ENCODE results near the gene PI16.
"Not testable (repeated sequence)": the region's sequence is repeated elsewhere in the genome, so short reads cannot be mapped to it uniquely, and the experiment has no call there.

Gene PI16

DNA sequence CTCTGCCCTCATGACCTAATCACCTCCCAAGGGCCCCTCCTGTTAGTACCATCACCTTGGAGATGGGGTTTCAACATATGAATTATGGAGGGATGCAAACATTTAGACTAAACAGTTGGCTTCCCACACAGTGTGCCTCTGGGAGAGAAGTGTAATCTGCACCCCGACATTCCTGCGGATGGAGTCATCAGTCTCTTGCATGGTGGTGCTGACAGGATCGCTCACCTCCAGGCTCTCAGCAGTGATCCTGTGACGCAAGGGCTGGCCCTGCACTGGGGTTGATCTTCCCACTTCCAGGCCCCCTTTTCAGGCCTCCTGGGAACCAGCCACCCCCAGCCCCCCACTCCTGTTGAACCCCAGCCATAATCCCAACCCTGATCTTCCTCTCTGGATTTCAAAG is 16.0 kb upstream of the PI16 start:
- no peak overlapping the region for H3K4me3 ChIP-seq (ENCODE audit: low read depth, low read length)

DNA sequence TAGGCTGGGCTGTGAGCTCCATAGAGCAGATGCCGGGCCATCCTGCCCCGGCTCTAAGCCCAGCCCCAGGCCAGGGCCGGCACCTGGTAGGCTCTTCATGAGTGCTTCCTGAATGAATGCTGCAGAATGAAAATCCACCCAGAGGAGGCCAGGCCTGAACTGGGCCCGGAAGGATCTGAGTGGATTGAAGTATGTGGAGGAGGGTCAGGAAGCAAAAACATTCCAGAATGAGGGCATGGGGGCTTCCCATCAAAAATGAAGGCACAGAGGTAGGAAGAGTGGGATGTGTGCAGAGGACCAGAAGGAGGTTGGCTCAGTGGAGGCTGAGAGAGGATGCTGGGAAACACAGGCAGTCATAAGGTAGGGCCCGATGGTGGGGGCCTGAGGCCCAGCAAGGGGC is 15.5 kb upstream of the PI16 start:
- not testable (repeated sequence) for H2AK5ac ChIP-seq (ENCODE audit: low read length); H2AFZ ChIP-seq (ENCODE audit: insufficient read depth, low read length, poor library complexity); H3K4me2 ChIP-seq (ENCODE audit: low read length); H3K79me1 ChIP-seq (ENCODE audit: low read length); H3K9me3 ChIP-seq (ENCODE audit: insufficient read depth, low read depth, low read length); H3K4me1 ChIP-seq (ENCODE audit: control insufficient read depth in 1 of 2, insufficient read depth in 2 of 2, low read length in 2 of 2); H2BK120ac ChIP-seq (ENCODE audit: insufficient read depth, low read length, poor library complexity); H3K23ac ChIP-seq (ENCODE audit: low read length); H2BK5ac ChIP-seq (ENCODE audit: low read depth, low read length, poor library complexity); H4K12ac ChIP-seq (ENCODE audit: low read depth, low read length); H3K4me3 ChIP-seq (ENCODE audit: low read depth, low read length); H3K27me3 ChIP-seq (ENCODE audit: insufficient read depth, low read length); H3K36me3 ChIP-seq (ENCODE audit: control insufficient read depth in 1 of 2, insufficient read depth in 2 of 2, low read length in 2 of 2); H4K8ac ChIP-seq (ENCODE audit: low read depth, low read length); DNase-seq; H2BK12ac ChIP-seq (ENCODE audit: low read length); H3K9ac ChIP-seq (ENCODE audit: low read length); H3K4ac ChIP-seq (ENCODE audit: low read depth, low read length); H3K27ac ChIP-seq (ENCODE audit: low read depth, low read length); H3K18ac ChIP-seq (ENCODE audit: low read length); H4K91ac ChIP-seq (ENCODE audit: low read depth, low read length); H3K14ac ChIP-seq (ENCODE audit: low read length); H3K79me2 ChIP-seq (ENCODE audit: control insufficient read depth, insufficient read depth, low read length, poor library complexity)
- no CpG with 5 or more reads among the region's 5 CpGs for WGBS (ENCODE audit: extremely low coverage, insufficient coverage, insufficient read length)

More for the DNA sequence above, 16.0 kb upstream of the PI16 start:
- Histone ChIP-seq H3K36me3 (ENCODE audit: control insufficient read depth in 1 of 2, insufficient read depth in 2 of 2, low read length in 2 of 2) (no peaks in the 10 kb centered on the region), H3K9me3 (ENCODE audit: insufficient read depth, low read depth, low read length) (no peaks in the 10 kb centered on the region), H2BK12ac (ENCODE audit: low read length) (no peak overlapping the region), H3K79me2 (ENCODE audit: control insufficient read depth, insufficient read depth, low read length, poor library complexity) (no peaks in the 10 kb centered on the region), H3K9ac (ENCODE audit: low read length) (no peak overlapping the region), H3K4me2 (ENCODE audit: low read length) (no peak overlapping the region), H4K12ac (ENCODE audit: low read depth, low read length) (no peak overlapping the region), H3K4ac (ENCODE audit: low read depth, low read length) (no peak overlapping the region), H3K4me1 (ENCODE audit: control insufficient read depth in 1 of 2, insufficient read depth in 2 of 2, low read length in 2 of 2) (peaks cover 0 to 2% of the 10 kb centered on the region in 2 experiments), H3K27me3 (ENCODE audit: insufficient read depth, low read length) (no peaks in the 10 kb centered on the region), H3K23ac (ENCODE audit: low read length) (no peak overlapping the region), H3K14ac (ENCODE audit: low read length) (no peak overlapping the region), H4K8ac (ENCODE audit: low read depth, low read length) (no peak overlapping the region), H3K27ac (ENCODE audit: low read depth, low read length) (no peak overlapping the region), H2AFZ (ENCODE audit: insufficient read depth, low read length, poor library complexity) (no peak overlapping the region), H2AK5ac (ENCODE audit: low read length) (no peak overlapping the region), H3K79me1 (ENCODE audit: low read length) (no peaks in the 10 kb centered on the region), H2BK5ac (ENCODE audit: low read depth, low read length, poor library complexity) (no peak overlapping the region), H3K18ac (ENCODE audit: low read length) (no peak overlapping the region), H2BK120ac (ENCODE audit: insufficient read depth, low read length, poor library complexity) (no peak overlapping the region), H4K91ac (ENCODE audit: low read depth, low read length) (no peak overlapping the region)
- no CpG with 5 or more reads among the region's 4 CpGs for WGBS (ENCODE audit: extremely low coverage, insufficient coverage, insufficient read length)
- DNase-seq = no peak

DNA sequence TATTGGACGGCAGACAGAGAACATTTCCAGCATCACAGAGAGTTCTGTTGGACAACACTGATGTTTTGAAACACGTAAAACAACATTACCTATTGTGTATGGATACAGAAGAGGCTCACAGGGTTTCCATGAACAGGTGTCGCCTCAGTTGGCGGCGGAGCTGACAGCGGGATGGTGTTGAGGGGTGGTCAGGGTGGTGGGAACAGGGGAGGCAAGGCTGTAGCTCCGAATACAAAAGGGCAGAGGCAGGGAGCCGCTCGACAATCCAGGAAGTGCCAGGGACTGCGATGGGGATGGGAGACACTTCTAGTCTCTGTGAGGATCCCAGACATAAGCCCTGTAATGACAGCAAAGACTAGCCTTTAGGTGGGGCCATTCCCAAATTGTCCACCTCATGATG is 14.5 kb upstream of the PI16 start:
- H3K4me1 ChIP-seq (ENCODE audit: control insufficient read depth in 1 of 2, insufficient read depth in 2 of 2, low read length in 2 of 2) = peaks cover 0 to 2% of the 10 kb centered on the region in 2 experiments
- WGBS (ENCODE audit: extremely low coverage, insufficient coverage, insufficient read length) = no CpG with 5 or more reads among the region's 10 CpGs
- H3K27ac ChIP-seq (ENCODE audit: low read depth, low read length) = no peak overlapping the region
- no peak for DNase-seq
- no peak overlapping the region for H3K14ac ChIP-seq (ENCODE audit: low read length)
- H3K18ac ChIP-seq (ENCODE audit: low read length) = no peak overlapping the region
- no peak overlapping the region for H2BK5ac ChIP-seq (ENCODE audit: low read depth, low read length, poor library complexity)
- no peak overlapping the region for H4K12ac ChIP-seq (ENCODE audit: low read depth, low read length)
- no peak overlapping the region for H4K8ac ChIP-seq (ENCODE audit: low read depth, low read length)
- no peaks in the 10 kb centered on the region for H3K79me2 ChIP-seq (ENCODE audit: control insufficient read depth, insufficient read depth, low read length, poor library complexity)
- H3K9me3 ChIP-seq (ENCODE audit: insufficient read depth, low read depth, low read length) = no peaks in the 10 kb centered on the region
- no peak overlapping the region for H2AFZ ChIP-seq (ENCODE audit: insufficient read depth, low read length, poor library complexity)
- H2BK120ac ChIP-seq (ENCODE audit: insufficient read depth, low read length, poor library complexity) = no peak overlapping the region
- H3K4ac ChIP-seq (ENCODE audit: low read depth, low read length) = no peak overlapping the region
- H3K4me2 ChIP-seq (ENCODE audit: low read length) = no peak overlapping the region
- H3K36me3 ChIP-seq (ENCODE audit: control insufficient read depth in 1 of 2, insufficient read depth in 2 of 2, low read length in 2 of 2) = no peaks in the 10 kb centered on the region
- H2AK5ac ChIP-seq (ENCODE audit: low read length) = no peak overlapping the region
- no peak overlapping the region for H4K91ac ChIP-seq (ENCODE audit: low read depth, low read length)
- no peak overlapping the region for H3K4me3 ChIP-seq (ENCODE audit: low read depth, low read length)
- H3K79me1 ChIP-seq (ENCODE audit: low read length) = no peaks in the 10 kb centered on the region
- no peak overlapping the region for H3K23ac ChIP-seq (ENCODE audit: low read length)
- H2BK12ac ChIP-seq (ENCODE audit: low read length) = no peak overlapping the region
- H3K27me3 ChIP-seq (ENCODE audit: insufficient read depth, low read length) = no peaks in the 10 kb centered on the region
- no peak overlapping the region for H3K9ac ChIP-seq (ENCODE audit: low read length)

DNA sequence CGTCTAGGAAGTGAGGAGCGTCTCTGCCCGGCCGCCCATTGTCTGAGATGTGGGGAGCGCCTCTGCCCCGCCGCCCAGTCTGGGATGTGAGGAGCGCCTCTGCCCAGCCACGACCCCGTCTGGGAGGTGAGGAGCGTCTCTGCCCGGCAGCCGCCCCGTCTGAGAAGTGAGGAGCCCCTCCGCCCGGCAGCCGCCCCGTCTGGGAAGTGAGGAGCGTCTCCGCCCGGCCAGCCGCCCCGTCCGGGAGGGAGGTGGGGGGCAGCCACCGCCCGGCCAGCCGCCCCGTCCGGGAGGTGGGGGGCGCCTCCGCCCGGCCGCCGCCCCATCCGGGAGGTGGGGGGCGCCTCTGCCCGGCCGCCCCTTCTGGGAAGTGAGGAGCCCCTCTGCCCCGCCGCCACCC is 13.0 kb upstream of the PI16 start:
- not testable (repeated sequence) for H3K9me3 ChIP-seq (ENCODE audit: insufficient read depth, low read depth, low read length); H3K4ac ChIP-seq (ENCODE audit: low read depth, low read length); H4K91ac ChIP-seq (ENCODE audit: low read depth, low read length); H2BK12ac ChIP-seq (ENCODE audit: low read length); H3K36me3 ChIP-seq (ENCODE audit: control insufficient read depth in 1 of 2, insufficient read depth in 2 of 2, low read length in 2 of 2); H3K4me3 ChIP-seq (ENCODE audit: low read depth, low read length); H3K79me2 ChIP-seq (ENCODE audit: control insufficient read depth, insufficient read depth, low read length, poor library complexity); H3K4me2 ChIP-seq (ENCODE audit: low read length); H3K18ac ChIP-seq (ENCODE audit: low read length); H3K4me1 ChIP-seq (ENCODE audit: control insufficient read depth in 1 of 2, insufficient read depth in 2 of 2, low read length in 2 of 2); H3K14ac ChIP-seq (ENCODE audit: low read length); H2BK120ac ChIP-seq (ENCODE audit: insufficient read depth, low read length, poor library complexity); H3K27me3 ChIP-seq (ENCODE audit: insufficient read depth, low read length); H3K9ac ChIP-seq (ENCODE audit: low read length); H4K12ac ChIP-seq (ENCODE audit: low read depth, low read length); H2BK5ac ChIP-seq (ENCODE audit: low read depth, low read length, poor library complexity); H3K23ac ChIP-seq (ENCODE audit: low read length); H3K79me1 ChIP-seq (ENCODE audit: low read length); H3K27ac ChIP-seq (ENCODE audit: low read depth, low read length); H2AFZ ChIP-seq (ENCODE audit: insufficient read depth, low read length, poor library complexity); H4K8ac ChIP-seq (ENCODE audit: low read depth, low read length); DNase-seq; H2AK5ac ChIP-seq (ENCODE audit: low read length)
- WGBS (ENCODE audit: extremely low coverage, insufficient coverage, insufficient read length) = no CpG with 5 or more reads among the region's 40 CpGs
